HepG2 (cell line): ENCODE measurements around the gene BATF2. TPM values are rescaled to one million over a fixed set of nuclear protein-coding genes. Genes with fewer than 3 reads are reported as not detected.
A peak's percentile ranks its signal among the peaks of the same experiment; 100 is the strongest.

Source experiments
- BORCS8-MEF2B ChIP-seq: sonication (generic); formaldehyde crosslinking; IDR thresholded peaks from 2 replicates; pipeline ENCODE4 v1.8.0; 2022; ENCODE audit warnings: mild to moderate bottlenecking, missing genetic modification reagents
- CSRNP2 ChIP-seq: sonication (generic); formaldehyde crosslinking; conservative IDR thresholded peaks from 2 replicates; pipeline ENCODE4 v1.8.0; 2022; ENCODE audit warnings: low read depth, missing genetic modification reagents
- ERF ChIP-seq: IDR thresholded peaks from 2 replicates; pipeline ENCODE4 v1.6.1; 2018; ENCODE audit warnings: missing biosample characterization, missing genetic modification reagents
- EZH2 ChIP-seq: conservative IDR thresholded peaks from 2 replicates; pipeline ENCODE4 v1.6.1; 2012; ENCODE audit warnings: mild to moderate bottlenecking, low read depth, low read length, moderate library complexity
- FOXJ3 ChIP-seq: sonication (generic); formaldehyde crosslinking; IDR thresholded peaks from 2 replicates; pipeline ENCODE4 v1.4.0; 2020; ENCODE audit warnings: missing genetic modification reagents, mild to moderate bottlenecking, borderline replicate concordance
- HNRNPL ChIP-seq: fragments of 200-400 bp; formaldehyde crosslinking; IDR thresholded peaks from 2 replicates; pipeline ENCODE4 v1.6.1; 2017; ENCODE audit warnings: mild to moderate bottlenecking, low read depth, low read length
- IRF1 ChIP-seq: sonication (generic); formaldehyde crosslinking; IDR thresholded peaks from 2 replicates; pipeline ENCODE4 v1.4.0; 2020; ENCODE audit warnings: low read depth, mild to moderate bottlenecking, missing genetic modification reagents
- KDM5A ChIP-seq: fragments of 200-600 bp; sonication (generic); IDR thresholded peaks from 2 replicates; pipeline ENCODE4 v1.7.0; 2018; ENCODE audit warnings: antibody characterized with exemption, mild to moderate bottlenecking, low read length, borderline replicate concordance
- NCOA1 ChIP-seq: sonication (generic); formaldehyde crosslinking; IDR thresholded peaks from 2 replicates; pipeline ENCODE4 v1.9.0; 2021; ENCODE audit warnings: missing genetic modification reagents
- NR3C1 ChIP-seq: sonication (generic); formaldehyde crosslinking; IDR thresholded peaks from 2 replicates; pipeline ENCODE4 v1.4.0; 2020; ENCODE audit warnings: missing genetic modification reagents
- PAX8 ChIP-seq: sonication (generic); formaldehyde crosslinking; IDR thresholded peaks from 2 replicates; pipeline ENCODE4 v1.8.0; 2022; ENCODE audit warnings: mild to moderate bottlenecking, missing genetic modification reagents, borderline replicate concordance
- REL ChIP-seq: sonication (generic); formaldehyde crosslinking; conservative IDR thresholded peaks from 2 replicates; pipeline ENCODE4 v1.8.0; 2022; ENCODE audit warnings: mild to moderate bottlenecking, missing genetic modification reagents, moderate library complexity
- THYN1 ChIP-seq: sonication (generic); formaldehyde crosslinking; IDR thresholded peaks from 2 replicates; pipeline ENCODE4 v1.8.1; 2023; ENCODE audit warnings: low read depth, mild to moderate bottlenecking, moderate library complexity, missing genetic modification reagents, borderline replicate concordance
- TP53 ChIP-seq: sonication (generic); formaldehyde crosslinking; conservative IDR thresholded peaks from 2 replicates; pipeline ENCODE4 v1.4.0; 2020; ENCODE audit warnings: missing genetic modification reagents
- ZNF430 ChIP-seq: sonication (generic); formaldehyde crosslinking; IDR thresholded peaks from 2 replicates; pipeline ENCODE4 v1.9.0; 2021; ENCODE audit warnings: mild to moderate bottlenecking, missing genetic modification reagents
- ZNF468 ChIP-seq: sonication (generic); formaldehyde crosslinking; IDR thresholded peaks from 2 replicates; pipeline ENCODE4 v1.8.0; 2022; ENCODE audit warnings: mild to moderate bottlenecking, moderate library complexity, missing genetic modification reagents
- ZNF646 ChIP-seq: sonication (generic); formaldehyde crosslinking; IDR thresholded peaks from 2 replicates; pipeline ENCODE4 v1.9.0; 2021; ENCODE audit warnings: mild to moderate bottlenecking, missing genetic modification reagents
- ZNF704 ChIP-seq: sonication (generic); formaldehyde crosslinking; IDR thresholded peaks from 2 replicates; pipeline ENCODE4 v1.8.1; 2023; ENCODE audit warnings: mild to moderate bottlenecking, inconsistent platforms, moderate library complexity, missing genetic modification reagents, borderline replicate concordance
- ZNF761 ChIP-seq: sonication (generic); formaldehyde crosslinking; conservative IDR thresholded peaks from 2 replicates; pipeline ENCODE4 v1.4.0; 2020; ENCODE audit warnings: mild to moderate bottlenecking, missing genetic modification reagents
- polyA plus RNA-seq, 8 experiments: library from polyadenylated mRNA; depleted of rRNA in 3 of 8; stranded (reverse) in 7 of 8; unstranded in 1 of 8; fragments of >200 nt; fragmentation: Illumina TruSeq in 4 of 8; extraction: Trizol in 4 of 8; gene quantifications; 2 replicates each; pipeline versions ENCODE4 v1.2.1 to v1.2.3, GENCODE V29; 2011 to 2016; ENCODE audit warnings: low read depth in 4 of 8, missing spikeins in 1 of 8, mixed read lengths in 1 of 8; ENCODE audit not compliant: insufficient read depth in 1 of 8
- total RNA-seq, 5 experiments: library from RNA; depleted of rRNA; stranded (reverse); fragments of >200 nt; fragmentation: Illumina TruSeq; extraction: Trizol; gene quantifications; 2 replicates each; pipeline ENCODE4 v1.2.3, GENCODE V29; 2016; ENCODE audit warnings: low read depth in 1 of 5

BATF2 gene
- total and polyA plus RNA-seq, 2 of the 13 experiments (the other 11 are each of a cell fraction or from before 2014, with no cell fraction given): 2.8 to 3.9 TPM

- TF ChIP-seq ZNF430 (peak; percentile 59; the same call in 1 of the 2 replicates), TP53 (CRISPR knock-in tag) (no peak), ZNF704 (peak; percentile 67; the same call in 1 of the 2 replicates), EZH2 (no peak), BORCS8-MEF2B (no peak; the same call in 1 of the 2 replicates), REL (CRISPR knock-in tag) (peak; percentile 80), HNRNPL (no peak), THYN1 (no peak), CSRNP2 (no peak), ZNF468 (CRISPR knock-in tag) (no peak), KDM5A (peak; percentile 47), ZNF761 (CRISPR knock-in tag) (peak; percentile 91), PAX8 (CRISPR knock-in tag) (0 out of 2 replicates have a peak, but pooled peaks have one; percentile 66), NCOA1 (CRISPR knock-in tag) (no peak), IRF1 (CRISPR knock-in tag) (no peak), NR3C1 (CRISPR knock-in tag) (no peak), ERF (CRISPR knock-in tag) (peak; percentile 78; the same call in 1 of the 2 replicates), ZNF646 (CRISPR knock-in tag) (no peak), FOXJ3 (CRISPR knock-in tag) (no peak)
These were observed 17.3 kb upstream of the BATF2 start, which contains the start of gene ARL2 (continued) for GRCh38 chr11:65013888-65014725.
